GM18520 (cell line): ENCODE results near the gene UBE2S.

ENCODE experiments used
- ATAC-seq: cut with Tn5 transposase; IDR thresholded peaks from one replicate; pipeline ENCODE4 v1.9.1; 2021; ENCODE audit not compliant: unreplicated experiment

Gene UBE2S

GRCh38 chr19:55384920-55385723 lies 22.5 kb downstream of the UBE2S start:
- ATAC-seq = peak; percentile 45

GRCh38 chr19:55384131-55384919 lies 23.3 kb downstream of the UBE2S start, which contains the start of gene TMEM238:
TMEM238 (minus strand) TSS chr19:55384292; CDS start chr19:55384259, 33 bp downstream.
- ATAC-seq = no peak

- no peak for ATAC-seq
Measured at GRCh38 chr19:55383279-55384130, 24.1 kb downstream of the UBE2S start.

GRCh38 chr19:55382522-55383054 lies 25.0 kb downstream of the UBE2S start:
- no peak for ATAC-seq

- no peak for ATAC-seq
Measured at GRCh38 chr19:55382013-55382412, 25.6 kb downstream of the UBE2S start.

- no peak for ATAC-seq
Measured at GRCh38 chr19:55379174-55379573, 28.4 kb downstream of the UBE2S start.

GRCh38 chr19:55377356-55378131 lies 30.0 kb downstream of the UBE2S start:
- ATAC-seq = no peak

- no peak for ATAC-seq
Measured at GRCh38 chr19:55376241-55376933, 31.2 kb downstream of the UBE2S start, which contains the start of gene TMEM190. TMEM190 (plus strand) TSS chr19:55376826; CDS start chr19:55376854, 28 bp downstream.

- ATAC-seq = no peak
Measured at GRCh38 chr19:55373993-55374757, 33.4 kb downstream of the UBE2S start.

- ATAC-seq = no peak
Measured at GRCh38 chr19:55373306-55373992, 34.1 kb downstream of the UBE2S start.

- ATAC-seq = no peak
Measured at GRCh38 chr19:55372316-55373081, 35.1 kb downstream of the UBE2S start.

GRCh38 chr19:55370305-55370988 lies 37.1 kb downstream of the UBE2S start, which contains the start of gene IL11:
IL11 (minus strand) TSS chr19:55370463; CDS start chr19:55370310, 153 bp downstream.
- no peak for ATAC-seq

- ATAC-seq = no peak
Measured at GRCh38 chr19:55369653-55370304, 37.8 kb downstream of the UBE2S start.

GRCh38 chr19:55368701-55369563 lies 38.7 kb downstream of the UBE2S start:
- ATAC-seq = no peak

GRCh38 chr19:55368106-55368505 lies 39.5 kb downstream of the UBE2S start:
- no peak for ATAC-seq
